CD14-positive monocyte (primary cell): ENCODE results near the gene KMT2A. TPM values are rescaled to one million over a fixed set of nuclear protein-coding genes. Genes with fewer than 3 reads are reported as not detected.
"Not testable (repeated sequence)": the region's sequence is repeated elsewhere in the genome, so short reads cannot be mapped to it uniquely, and the experiment has no call there.

ENCODE experiments used
- DNase-seq, 3 donors: peaks; one replicate each; pipeline ENCODE4 v3.0.0-alpha.2; 2011 to 2022
- H2AFZ ChIP-seq: 2 replicates; pipeline ENCODE4 v1.6.0; 2012; ENCODE audit warnings: mild to moderate bottlenecking, low read depth, low read length, inconsistent platforms; ENCODE audit not compliant: insufficient read depth, poor library complexity, severe bottlenecking
- H3K27ac ChIP-seq, 2 donors: 1 replicate in 1 of 2; 2 replicates in 1 of 2; pipeline ENCODE4 v1.5.1; 2012 to 2013; ENCODE audit warnings: low read length in 2 of 2, control low read depth in 1 of 2, inconsistent platforms in 1 of 2, low read depth in 1 of 2, mild to moderate bottlenecking in 1 of 2
- H3K27me3 ChIP-seq, 2 donors: one replicate each; pipeline versions ENCODE4 v1.6.0 to v1.6.1; 2011 to 2013; ENCODE audit warnings: low read length in 2 of 2; ENCODE audit not compliant: control insufficient read depth in 2 of 2, insufficient read depth in 2 of 2
- H3K36me3 ChIP-seq, 2 donors: replicated peaks in 1 of 2; 1 replicate in 1 of 2; 2 replicates in 1 of 2; pipeline versions ENCODE4 v1.5.1 to v1.6.1; 2012 to 2013; ENCODE audit warnings: low read length in 2 of 2, control low read depth in 1 of 2, inconsistent platforms in 1 of 2, mild to moderate bottlenecking in 1 of 2; ENCODE audit not compliant: insufficient read depth in 2 of 2, control insufficient read depth in 1 of 2
- H3K4me1 ChIP-seq, 2 donors: 1 replicate in 1 of 2; 2 replicates in 1 of 2; pipeline versions ENCODE4 v1.5.1 to v1.6.1; 2012 to 2013; ENCODE audit warnings: low read length in 2 of 2, control low read depth in 1 of 2, inconsistent platforms in 1 of 2, mild to moderate bottlenecking in 1 of 2, moderate library complexity in 1 of 2; ENCODE audit not compliant: insufficient read depth in 2 of 2, control insufficient read depth in 1 of 2
- H3K4me2 ChIP-seq: replicated peaks from 2 replicates; pipeline ENCODE3; 2012; ENCODE audit warnings: low read length, moderate library complexity, mild to moderate bottlenecking; ENCODE audit not compliant: poor library complexity, severe bottlenecking; ENCODE audit errors: extremely low read depth
- H3K4me3 ChIP-seq, 3 experiments: fragments of 200-600 bp in 1 of 3; sonication (generic) in 1 of 3; replicated peaks in 1 of 3; 1 replicate in 2 of 3; 2 replicates in 1 of 3; pipeline ENCODE4 v1.5.1; 2011 to 2013; ENCODE audit warnings: low read length in 3 of 3, mild to moderate bottlenecking in 3 of 3, control low read depth in 2 of 3, low read depth in 2 of 3, inconsistent platforms in 1 of 3, moderate library complexity in 1 of 3
- H3K79me2 ChIP-seq: 2 replicates; pipeline ENCODE4 v1.6.0; 2012; ENCODE audit warnings: mild to moderate bottlenecking, control low read depth, inconsistent platforms, low read length, moderate library complexity; ENCODE audit not compliant: insufficient read depth
- H3K9ac ChIP-seq: 2 replicates; pipeline ENCODE4 v1.6.0; 2017; ENCODE audit warnings: low read length, mild to moderate bottlenecking; ENCODE audit not compliant: insufficient read depth, poor library complexity, severe bottlenecking
- H3K9me3 ChIP-seq, 2 donors: replicated peaks in 1 of 2; 1 replicate in 1 of 2; 2 replicates in 1 of 2; pipeline versions ENCODE4 v1.5.1 to v1.6.1; 2012 to 2013; ENCODE audit warnings: low read length in 2 of 2, control low read depth in 1 of 2; ENCODE audit not compliant: control insufficient read depth in 1 of 2, insufficient read depth in 1 of 2
- H4K20me1 ChIP-seq: 2 replicates; pipeline ENCODE4 v1.6.0; 2012; ENCODE audit warnings: mild to moderate bottlenecking, low read length, control low read depth, moderate library complexity; ENCODE audit not compliant: insufficient read depth
- H3K27ac Mint-ChIP-seq, 7 donors: one replicate each; pipeline ENCODE4 v1.8.0; 2020; ENCODE audit warnings: mild to moderate bottlenecking in 7 of 7, mixed read lengths in 7 of 7, moderate library complexity in 6 of 7, inconsistent platforms in 2 of 7
- H3K27me3 Mint-ChIP-seq, 3 donors: one replicate each; pipeline ENCODE4 v1.8.0; 2021 to 2022; ENCODE audit warnings: low read depth in 3 of 3, mild to moderate bottlenecking in 3 of 3, mixed read lengths in 3 of 3, moderate library complexity in 3 of 3, inconsistent platforms in 1 of 3
- H3K36me3 Mint-ChIP-seq, 2 donors: one replicate each; pipeline ENCODE4 v1.8.0; 2020; ENCODE audit warnings: mixed read lengths in 2 of 2, inconsistent platforms in 1 of 2, mild to moderate bottlenecking in 1 of 2
- H3K4me1 Mint-ChIP-seq: one replicate; pipeline ENCODE4 v1.8.0; 2020; ENCODE audit warnings: mild to moderate bottlenecking, mixed read lengths
- H3K4me3 Mint-ChIP-seq, 2 donors: one replicate each; pipeline ENCODE4 v1.8.0; 2020; ENCODE audit warnings: mild to moderate bottlenecking in 2 of 2, mixed read lengths in 2 of 2, moderate library complexity in 1 of 2
- H3K9me3 Mint-ChIP-seq, 7 donors: one replicate each; pipeline ENCODE4 v1.8.0; 2020 to 2022; ENCODE audit warnings: mixed read lengths in 7 of 7, mild to moderate bottlenecking in 6 of 7, moderate library complexity in 6 of 7, inconsistent platforms in 2 of 7
- CTCF ChIP-seq: fragments of 200-600 bp; IDR thresholded peaks from one replicate; pipeline ENCODE4 v1.8.0; 2022; ENCODE audit warnings: antibody characterized with exemption, mild to moderate bottlenecking
- WGBS: methylation state at CpG from one replicate; pipeline ENCODE4 v1.1.5; 2013; ENCODE audit warnings: missing lambda C conversion rate; ENCODE audit not compliant: insufficient coverage; 5-methylcytosine and 5-hydroxymethylcytosine counted together
- intact Hi-C, 2 donors: fragments of 100-400 bp; cut with micrococcal nuclease; formaldehyde crosslinking; loops; one replicate each; pipeline versions ENCODE4 v1.15.0 to v1.15.1; 2023
- polyA plus RNA-seq, 3 donors: library from polyadenylated mRNA; depleted of rRNA in 1 of 3; unstranded in 2 of 3; stranded (reverse) in 1 of 3; fragments of 300-500 nt in 2 of 3; fragments of >200 nt in 1 of 3; fragmentation: Illumina TruSeq in 2 of 3; gene quantifications; 1 replicate in 2 of 3; 2 replicates in 1 of 3; pipeline ENCODE4 v1.2.3, GENCODE V29; 2012 to 2021

Gene KMT2A
- polyA plus RNA-seq, 3 donors = 3.3 to 21.7 (median 3.5) TPM

GRCh38 chr11:118476676-118477075, 40.4 kb downstream of the KMT2A start:
- Mint-ChIP-seq H3K27me3 (no peaks in the 10 kb centered on the region), H3K9me3 (no peaks in the 10 kb centered on the region), H3K36me3 (peaks cover 73 to 89% of the 10 kb centered on the region in 2 donors), H3K27ac (no peak overlapping the region), H3K4me3 (no peak overlapping the region), H3K4me1 (no peaks in the 10 kb centered on the region)
- Histone ChIP-seq H3K4me1 (no peaks in the 10 kb centered on the region), H3K4me2 (no peak overlapping the region), H3K27me3 (no peaks in the 10 kb centered on the region), H3K27ac (no peak overlapping the region), H2AFZ (no peak overlapping the region), H3K9me3 (no peaks in the 10 kb centered on the region), H3K36me3 (peaks cover 79 to 89% of the 10 kb centered on the region in 2 donors), H4K20me1 (peaks cover 16% of the 10 kb centered on the region), H3K9ac (no peak overlapping the region), H3K79me2 (no peaks in the 10 kb centered on the region), H3K4me3 (no peak overlapping the region)
- no peak for TF ChIP-seq CTCF
- DNase-seq = no peak
- intact Hi-C loops = no loop called here
- 96% methylated on average over 6 of the region's 7 CpGs for WGBS

- H3K4me1 Mint-ChIP-seq, H3K4me3 Mint-ChIP-seq, H3K79me2 ChIP-seq, H3K9ac ChIP-seq, H3K27ac ChIP-seq, H3K4me2 ChIP-seq, H3K4me1 ChIP-seq, H3K9me3 ChIP-seq, H2AFZ ChIP-seq, H3K27me3 ChIP-seq, H3K27me3 Mint-ChIP-seq, H4K20me1 ChIP-seq, DNase-seq, H3K9me3 Mint-ChIP-seq, H3K4me3 ChIP-seq: not testable (repeated sequence)
- peaks cover 76 to 95% of the 10 kb centered on the region in 2 donors for H3K36me3 Mint-ChIP-seq
- H3K36me3 ChIP-seq = peaks cover 85 to 95% of the 10 kb centered on the region in 2 donors
- peak overlapping the region in 1 of 7 donors; percentile 21 for H3K27ac Mint-ChIP-seq
- no CpG with 5 or more reads among the region's 1 CpG for WGBS
- intact Hi-C loops = loop anchor here (10.0 kb wide), 2 partner anchors 276 to 336 kb away; no protein-coding TSS in a partner anchor
Observed at GRCh38 chr11:118481238-118481637, 44.9 kb downstream of the KMT2A start.
